Measurements from ENCODE around the gene RBM4. TPM values are rescaled to one million over a fixed set of nuclear protein-coding genes. Genes with fewer than 3 reads are reported as not detected.

Gene RBM4
- polyA plus RNA-seq, 12 donors = 107 to 161 (median 147) TPM; not detected in 1

GRCh38 chr11:66643745-66644437, 5.4 kb downstream of the RBM4 start:
- DNase-seq = no peak

GRCh38 chr11:66646828-66647227, 8.3 kb downstream of the RBM4 start:
- DNase-seq = no peak

GRCh38 chr11:66649903-66650302, 11.4 kb downstream of the RBM4 start:
- DNase-seq = no peak

DNA sequence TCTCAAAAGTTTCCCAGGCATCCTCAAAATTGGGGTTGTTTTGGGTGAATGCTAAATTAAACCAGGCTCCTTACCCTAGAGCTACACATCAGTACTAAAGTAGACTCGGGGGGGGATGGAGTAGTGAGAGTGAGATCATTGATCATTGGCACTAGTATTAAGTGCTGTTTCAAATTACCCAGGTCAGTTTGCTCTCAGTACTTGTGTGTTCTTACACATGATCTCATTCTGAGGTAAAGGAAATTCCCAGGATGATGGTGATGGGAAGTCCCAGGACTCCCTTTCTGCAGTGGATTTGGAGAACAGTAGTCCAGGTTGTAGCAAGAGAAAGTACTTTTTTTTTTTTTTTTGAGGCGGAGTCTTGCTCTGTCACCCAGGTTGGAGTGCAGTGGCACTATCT, 12.5 kb downstream of the RBM4 start:
- DNase-seq = no peak

- DNase-seq = no peak
Measured at GRCh38 chr11:66652651-66653050, 14.1 kb downstream of the RBM4 start.

- no peak for DNase-seq
Measured at GRCh38 chr11:66653123-66653522, 14.6 kb downstream of the RBM4 start.

DNA sequence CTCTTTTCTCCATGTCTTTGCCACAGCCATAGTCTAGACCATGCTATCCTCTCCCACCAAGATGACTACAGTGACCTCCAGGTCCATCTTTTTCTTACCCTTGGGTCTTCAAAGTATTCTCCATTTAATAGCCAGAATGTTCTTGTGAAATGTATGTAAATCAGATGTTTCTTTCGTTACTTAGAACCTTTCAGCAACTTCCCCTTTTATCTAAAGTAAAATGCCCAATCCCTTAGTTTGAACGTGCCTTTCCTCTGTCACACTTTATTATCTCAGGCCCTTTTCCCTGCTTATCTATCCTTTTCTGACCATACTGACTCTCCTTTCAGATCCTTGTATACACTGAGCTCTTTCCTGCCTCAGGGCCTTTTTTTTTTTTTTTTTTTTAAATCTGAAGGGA, 21.3 kb downstream of the RBM4 start:
- DNase-seq = no peak

DNA sequence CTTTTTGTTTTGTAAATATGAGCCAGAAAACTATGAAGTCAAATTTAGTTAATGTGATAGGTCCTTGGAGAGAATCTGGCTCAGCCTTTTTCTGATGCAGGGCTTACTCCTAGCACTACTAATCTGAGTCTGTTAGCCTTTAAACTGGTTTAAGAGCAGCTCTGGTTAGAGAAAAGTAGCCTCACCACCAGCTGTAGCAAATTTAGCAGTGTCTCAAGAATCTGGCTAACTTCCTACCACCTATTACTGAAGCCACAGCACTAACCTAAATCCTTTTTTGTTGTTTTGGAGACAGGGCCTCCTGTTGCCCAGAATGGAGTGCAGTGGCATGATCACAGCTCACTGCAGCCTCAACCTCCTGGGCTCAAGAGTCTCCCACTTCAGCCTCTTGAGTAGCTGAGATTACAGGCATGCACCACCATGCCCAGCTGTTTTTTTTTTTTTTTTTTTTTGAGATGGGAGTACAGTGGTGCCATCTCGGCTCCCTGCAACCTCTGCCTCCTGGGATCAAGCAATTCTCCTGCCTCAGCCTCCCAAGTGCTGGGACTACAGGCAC, 25.3 kb downstream of the RBM4 start:
- no peak for DNase-seq

DNA sequence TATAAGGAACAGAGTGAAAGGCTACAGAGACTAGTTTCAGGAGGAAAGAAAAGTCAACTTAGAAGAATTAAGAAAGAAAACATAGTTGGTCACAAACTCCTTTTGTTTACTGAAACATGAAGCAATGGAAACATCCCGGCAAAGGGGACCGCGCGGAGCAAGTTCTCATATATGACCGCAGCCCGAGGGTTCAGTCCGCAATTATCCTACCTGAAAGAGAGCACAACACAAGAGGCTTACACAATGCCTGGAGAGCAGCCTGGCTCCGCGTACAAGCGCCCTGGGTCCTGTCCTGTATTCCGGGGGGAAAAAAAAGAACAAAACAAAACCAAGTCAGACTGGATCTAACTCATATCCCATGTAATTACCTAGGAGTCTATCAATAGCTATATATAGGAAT, 26.9 kb downstream of the RBM4 start:
- no peak for DNase-seq

DNA sequence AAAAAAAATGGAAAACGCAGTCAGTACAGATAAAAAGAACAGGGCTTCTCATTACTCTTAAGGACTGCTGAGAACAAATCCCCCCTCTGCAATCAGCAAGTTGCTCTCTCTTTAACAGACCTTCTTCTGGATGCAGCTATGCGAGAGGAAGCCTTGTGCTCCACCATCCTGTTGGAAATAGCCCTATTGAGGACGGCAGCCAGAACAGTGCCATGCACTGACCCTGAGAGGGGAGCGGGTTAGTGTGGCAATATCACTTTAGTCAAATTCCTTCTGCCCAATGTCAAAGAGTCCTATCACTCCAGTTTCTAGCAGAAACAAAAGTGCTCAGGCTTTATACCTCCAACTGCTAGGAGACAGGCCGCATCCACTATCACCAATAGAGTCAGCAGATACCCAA, 32.3 kb downstream of the RBM4 start:
- DNase-seq = no peak

DNA sequence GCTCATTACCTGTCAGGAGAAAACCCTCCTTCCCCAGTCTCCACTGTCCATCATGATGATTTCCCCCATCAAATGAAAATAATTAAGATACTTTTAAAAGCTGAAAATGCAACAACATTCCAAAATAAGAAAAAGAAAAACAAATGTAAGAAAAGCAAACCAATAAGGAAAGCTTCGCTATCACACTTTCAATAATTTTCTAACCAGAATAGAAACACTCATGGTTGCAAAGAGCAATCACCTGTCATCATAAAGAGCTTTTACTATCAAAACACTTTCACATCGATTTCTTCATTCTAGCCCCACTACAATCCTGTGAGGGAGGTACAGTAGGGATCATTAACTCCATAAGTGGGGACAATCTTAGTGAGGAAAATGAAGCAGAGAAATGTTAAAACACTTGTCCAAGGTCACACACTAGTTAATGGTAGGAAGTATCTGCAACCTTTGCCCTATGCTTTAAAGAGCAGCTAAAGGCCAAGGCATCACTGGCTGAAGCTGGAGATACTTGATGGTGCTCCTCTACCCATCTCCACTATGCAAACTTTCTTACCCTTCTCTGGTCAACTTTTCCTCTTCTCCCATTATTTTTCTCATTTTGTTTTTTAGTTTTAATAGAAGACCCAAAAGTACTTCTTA, 36.6 kb downstream of the RBM4 start:
- no peak for DNase-seq

DNA sequence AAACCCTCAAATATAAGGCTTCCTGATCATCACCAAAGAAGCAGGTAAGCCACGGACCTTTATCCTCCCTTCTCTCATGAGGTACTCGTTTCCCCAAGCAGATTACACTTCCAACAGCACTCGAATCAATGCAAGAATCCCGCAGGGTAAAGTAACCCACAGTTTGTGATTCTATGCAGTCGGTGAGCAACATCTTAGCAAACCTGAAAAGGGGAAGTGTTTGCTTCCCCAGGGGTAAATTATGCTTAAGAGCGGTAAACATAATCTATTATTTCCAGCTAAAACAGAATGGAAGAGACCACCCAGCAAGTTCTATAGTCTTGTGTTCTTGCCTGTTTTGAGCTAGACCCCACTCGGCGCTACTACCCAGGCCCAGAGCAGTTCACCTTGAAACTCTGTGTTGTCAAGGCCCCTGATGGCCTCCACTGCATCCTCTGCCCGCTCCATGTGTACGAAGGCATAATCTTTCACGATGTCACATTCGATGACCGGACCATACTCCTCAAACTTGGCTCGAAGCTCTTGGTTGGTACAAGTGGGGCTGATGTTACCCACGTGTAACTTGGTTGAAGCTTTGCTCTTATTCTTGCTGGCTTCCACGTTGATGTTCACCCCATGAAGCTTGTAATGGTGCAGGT, 37.9 kb downstream of the RBM4 start:
- DNase-seq = no peak

GRCh38 chr11:66676931-66677598, 38.6 kb downstream of the RBM4 start:
- DNase-seq = no peak

- DNase-seq = peak; percentile 98
Measured at GRCh38 chr11:66677599-66678375, 39.3 kb downstream of the RBM4 start, which contains the start of gene RBM4B. Gene RBM4B, minus strand, starts transcription at chr11:66677887. Its CDS starts 808 bp downstream, at chr11:66677079.

DNA sequence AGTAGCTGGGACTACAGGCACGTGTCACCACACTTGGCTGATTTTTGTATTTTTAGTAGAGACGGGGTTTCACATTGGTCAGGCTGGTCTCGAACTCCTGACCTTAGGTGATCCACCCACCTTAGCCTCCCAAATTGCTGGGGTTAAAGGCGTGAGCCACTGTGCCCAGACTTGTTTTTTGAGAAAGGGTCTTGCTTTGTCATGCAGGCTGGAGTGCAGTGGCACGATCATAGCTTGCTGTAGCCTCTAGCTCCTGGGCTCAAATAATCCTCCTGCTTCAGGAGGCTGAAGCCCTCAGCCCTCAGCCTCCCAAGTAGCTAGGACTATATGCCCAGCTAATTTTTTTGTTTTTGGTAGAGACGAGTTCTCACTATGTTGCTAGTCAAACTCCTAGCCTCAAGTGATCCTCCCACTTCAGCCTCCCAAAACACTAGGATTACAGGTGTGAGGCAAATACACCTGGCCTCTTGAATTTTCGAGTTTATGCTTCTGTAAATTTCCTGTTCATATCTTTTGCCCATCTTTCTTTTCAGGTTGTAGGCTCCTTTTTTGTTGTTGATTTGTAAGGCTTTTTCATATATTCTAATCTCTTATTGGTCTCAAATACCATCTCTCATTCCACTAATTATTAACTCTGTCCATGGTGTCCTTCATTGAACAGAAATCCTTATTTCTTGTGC, 42.6 kb downstream of the RBM4 start:
- no peak for DNase-seq

DNA sequence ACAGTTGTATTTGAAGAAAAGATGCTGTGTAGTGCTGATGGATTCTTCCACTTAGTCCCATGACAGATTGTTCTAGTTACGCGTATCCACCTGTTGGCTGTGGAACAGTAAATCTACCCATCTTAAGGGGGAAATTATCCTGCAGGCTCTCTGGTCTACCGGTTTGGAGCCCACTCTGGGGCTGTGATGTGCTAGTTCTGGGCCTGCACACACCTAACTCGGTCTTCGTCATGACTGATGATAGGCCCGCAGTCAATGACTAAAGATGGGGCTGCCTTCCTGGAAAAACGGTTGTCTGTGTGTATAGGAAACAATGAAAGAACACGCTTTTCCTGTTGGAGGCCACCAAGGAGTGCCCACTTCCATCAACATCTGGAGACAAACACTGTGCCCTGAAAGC, 45.4 kb downstream of the RBM4 start:
- no peak for DNase-seq

GRCh38 chr11:66684635-66685034, 46.1 kb downstream of the RBM4 start:
- DNase-seq = no peak

- DNase-seq = no peak
Measured at GRCh38 chr11:66685276-66686099, 47.0 kb downstream of the RBM4 start.

GRCh38 chr11:66686100-66686785, 47.7 kb downstream of the RBM4 start:
- no peak for DNase-seq

Measured in muscle of arm (tissue), 12 donors.